NCI-H1105 (cell line): ENCODE results near the gene ZNF569.
"Not testable (repeated sequence)": the region's sequence is repeated elsewhere in the genome, so short reads cannot be mapped to it uniquely, and the experiment has no call there.

Source experiments
- DNase-seq: peaks from one replicate; lab custom pipeline; 2025; lab: John Stamatoyannopoulos, UW

ZNF569 gene

GRCh38 chr19:37466798-37467607 lies at the start of gene ZNF569:
ZNF569 (minus strand) TSS chr19:37467444; CDS start chr19:37444921, 22,523 bp downstream.
- DNase-seq, result peak; percentile 90

GRCh38 chr19:37513397-37513796 lies 46.2 kb upstream of the ZNF569 start:
- no peak for DNase-seq

- no peak for DNase-seq
Measured at GRCh38 chr19:37511821-37512220, 44.6 kb upstream of the ZNF569 start.

GRCh38 chr19:37511186-37511585 lies 43.9 kb upstream of the ZNF569 start:
- no peak for DNase-seq

- no peak for DNase-seq
Measured at GRCh38 chr19:37507167-37507464, 39.9 kb upstream of the ZNF569 start.

GRCh38 chr19:37506387-37507166 lies 39.3 kb upstream of the ZNF569 start, which contains the start of gene ZNF793:
ZNF793 (plus strand) TSS chr19:37506939; CDS start chr19:37523440, 16,501 bp downstream.
- DNase-seq, result peak; percentile 88

GRCh38 chr19:37505958-37506386 lies 38.7 kb upstream of the ZNF569 start:
- DNase-seq, result peak; percentile 29

GRCh38 chr19:37492213-37492612 lies 25.0 kb upstream of the ZNF569 start:
- no peak for DNase-seq

- no peak for DNase-seq
Measured at GRCh38 chr19:37484406-37485168, 17.3 kb upstream of the ZNF569 start.

- DNase-seq, result no peak
Measured at GRCh38 chr19:37472165-37472564, 4.9 kb upstream of the ZNF569 start.

GRCh38 chr19:37470216-37470615 lies 3.0 kb upstream of the ZNF569 start:
- no peak for DNase-seq

- peak; percentile 81 for DNase-seq
Measured at GRCh38 chr19:37468961-37469777, 1.9 kb upstream of the ZNF569 start, which contains the start of gene ZNF570. ZNF570 (plus strand) TSS chr19:37469356; CDS start chr19:37470355, 999 bp downstream.

- no peak for DNase-seq
Measured at GRCh38 chr19:37467608-37468090, 405 bp upstream of the ZNF569 start.

GRCh38 chr19:37466277-37466797 lies 907 bp downstream of the ZNF569 start:
- no peak for DNase-seq

- no peak for DNase-seq
Measured at GRCh38 chr19:37452500-37453245, 14.6 kb downstream of the ZNF569 start.

GRCh38 chr19:37413313-37414084 lies 53.7 kb downstream of the ZNF569 start:
- no peak for DNase-seq

GRCh38 chr19:37412700-37413099 lies 54.5 kb downstream of the ZNF569 start:
- no peak for DNase-seq

- not testable (repeated sequence) for DNase-seq
Measured at GRCh38 chr19:37406140-37406846, 61.0 kb downstream of the ZNF569 start.

GRCh38 chr19:37403403-37403802 lies 63.8 kb downstream of the ZNF569 start:
- DNase-seq, result no peak
